OCI-LY7 (cell line): Measurements from ENCODE around the gene PWWP2B.

Source experiments
- CTCF ChIP-seq: fragments of 200-600 bp; sonication (generic); conservative IDR thresholded peaks from 2 replicates; pipeline ENCODE4 v1.5.1; 2014; ENCODE audit warnings: mild to moderate bottlenecking, antibody characterized with exemption, low read length, moderate library complexity, mixed read lengths
- EZH2phosphoT487 ChIP-seq: fragments of 200-600 bp; sonication (generic); IDR thresholded peaks from 2 replicates; pipeline ENCODE4 v1.6.1; 2018; ENCODE audit warnings: low read depth, borderline replicate concordance, mild to moderate bottlenecking, mixed run types, antibody characterized with exemption, low read length, moderate library complexity, mixed read lengths

- TF ChIP-seq CTCF: no peak
- TF ChIP-seq EZH2phosphoT487: no peak
Observed at GRCh38 chr10:132425757-132426155, 28.8 kb downstream of the PWWP2B start.
